IPS DF 6.9 (cell line): ENCODE data around the gene BCL11B.

Experiments
- DNase-seq: peaks from one replicate; pipeline ENCODE4 v3.0.0-alpha.2; 2013; ENCODE audit warnings: low read depth, low spot score
- H3K27ac ChIP-seq: one replicate; pipeline ENCODE4 v1.5.1; 2013; ENCODE audit warnings: low read length, control low read depth
- H3K27me3 ChIP-seq: 2 replicates; pipeline ENCODE4 v1.6.1; 2013; ENCODE audit warnings: mild to moderate bottlenecking, low read length; ENCODE audit not compliant: control insufficient read depth, insufficient read depth
- H3K36me3 ChIP-seq: 2 replicates; pipeline ENCODE4 v1.6.1; 2013; ENCODE audit warnings: low read length; ENCODE audit not compliant: control insufficient read depth, insufficient read depth
- H3K4me1 ChIP-seq: 2 replicates; pipeline ENCODE4 v1.6.1; 2013; ENCODE audit warnings: low read length; ENCODE audit not compliant: control insufficient read depth, insufficient read depth
- H3K4me3 ChIP-seq: 2 replicates; pipeline ENCODE4 v1.5.1; 2013; ENCODE audit warnings: mild to moderate bottlenecking, low read length
- H3K9me3 ChIP-seq: 2 replicates; pipeline ENCODE4 v1.6.1; 2013; ENCODE audit warnings: low read length, inconsistent platforms; ENCODE audit not compliant: control insufficient read depth, insufficient read depth
- WGBS: extraction: QIAGEN DNeasy Blood & Tissue Kit; methylation state at CpG from one replicate; pipeline ENCODE4 v1.1.7; 2013; ENCODE audit warnings: mixed read lengths, missing lambda C conversion rate; ENCODE audit not compliant: insufficient read length, insufficient coverage; 5-methylcytosine and 5-hydroxymethylcytosine counted together

BCL11B gene

GRCh38 chr14:99244941-99245563 lies 26.9 kb downstream of the BCL11B start:
- WGBS, result no CpG with 5 or more reads among the region's 15 CpGs
- Histone ChIP-seq H3K27ac (no peak overlapping the region), H3K36me3 (no peaks in the 10 kb centered on the region), H3K27me3 (no peaks in the 10 kb centered on the region), H3K9me3 (no peaks in the 10 kb centered on the region), H3K4me1 (peaks cover 15% of the 10 kb centered on the region), H3K4me3 (peak overlapping the region; percentile 63; the same call in 1 of the 2 replicates)
- no peak for DNase-seq

- peaks cover 15% of the 10 kb centered on the region for H3K4me1 ChIP-seq
- no peaks in the 10 kb centered on the region for H3K27me3 ChIP-seq
- no peaks in the 10 kb centered on the region for H3K36me3 ChIP-seq
- no peak overlapping the region for H3K4me3 ChIP-seq
- H3K27ac ChIP-seq, result no peak overlapping the region
- no CpG with 5 or more reads among the region's 16 CpGs for WGBS
- DNase-seq, result no peak
- H3K9me3 ChIP-seq, result no peaks in the 10 kb centered on the region
Measured at GRCh38 chr14:99244367-99244901, 27.6 kb downstream of the BCL11B start.

GRCh38 chr14:99242816-99243721 lies 28.9 kb downstream of the BCL11B start:
- peaks cover 14% of the 10 kb centered on the region for H3K4me1 ChIP-seq
- no peak for DNase-seq
- H3K27ac ChIP-seq, result no peak overlapping the region
- no peaks in the 10 kb centered on the region for H3K9me3 ChIP-seq
- WGBS, result no CpG with 5 or more reads among the region's 10 CpGs
- no peak overlapping the region for H3K4me3 ChIP-seq
- H3K36me3 ChIP-seq, result no peaks in the 10 kb centered on the region
- no peaks in the 10 kb centered on the region for H3K27me3 ChIP-seq

- Histone ChIP-seq H3K27ac (no peak overlapping the region), H3K27me3 (no peaks in the 10 kb centered on the region)
Measured at GRCh38 chr14:99242238-99242637, 29.8 kb downstream of the BCL11B start.

GRCh38 chr14:99241325-99242010 lies 30.5 kb downstream of the BCL11B start:
- Histone ChIP-seq H3K27ac (no peak overlapping the region), H3K4me1 (peaks cover 12% of the 10 kb centered on the region), H3K36me3 (no peaks in the 10 kb centered on the region), H3K27me3 (no peaks in the 10 kb centered on the region), H3K4me3 (no peak overlapping the region), H3K9me3 (no peaks in the 10 kb centered on the region)
- DNase-seq, result no peak
- WGBS, result no CpG with 5 or more reads among the region's 18 CpGs

More at GRCh38 chr14:99242238-99242637, 29.8 kb downstream of the BCL11B start:
- H3K36me3 ChIP-seq, result no peaks in the 10 kb centered on the region
- DNase-seq, result no peak
- no CpG with 5 or more reads among the region's 11 CpGs for WGBS
- no peaks in the 10 kb centered on the region for H3K9me3 ChIP-seq
- no peak overlapping the region for H3K4me3 ChIP-seq
- peaks cover 12% of the 10 kb centered on the region for H3K4me1 ChIP-seq

- Histone ChIP-seq H3K36me3 (no peaks in the 10 kb centered on the region), H3K4me3 (no peak overlapping the region), H3K27me3 (no peaks in the 10 kb centered on the region), H3K27ac (no peak overlapping the region), H3K9me3 (no peaks in the 10 kb centered on the region), H3K4me1 (peaks cover 13% of the 10 kb centered on the region)
- WGBS, result no CpG with 5 or more reads among the region's 23 CpGs
- no peak for DNase-seq
Measured at GRCh38 chr14:99240627-99241324, 31.2 kb downstream of the BCL11B start.

- WGBS, result no CpG with 5 or more reads among the region's 7 CpGs
Measured at GRCh38 chr14:99239661-99240092, 32.3 kb downstream of the BCL11B start.

GRCh38 chr14:99238216-99238615 lies 33.8 kb downstream of the BCL11B start:
- no peak for DNase-seq
- H3K4me3 ChIP-seq, result no peak overlapping the region
- H3K36me3 ChIP-seq, result no peaks in the 10 kb centered on the region
- no peaks in the 10 kb centered on the region for H3K9me3 ChIP-seq
- no peak overlapping the region for H3K27ac ChIP-seq
- H3K27me3 ChIP-seq, result no peaks in the 10 kb centered on the region
- H3K4me1 ChIP-seq, result peaks cover 13% of the 10 kb centered on the region
- whole genome bisulfite sequencing, result no CpG with 5 or more reads among the region's 6 CpGs

More at GRCh38 chr14:99239661-99240092, 32.3 kb downstream of the BCL11B start:
- no peaks in the 10 kb centered on the region for H3K36me3 ChIP-seq
- H3K27ac ChIP-seq, result no peak overlapping the region
- peaks cover 13% of the 10 kb centered on the region for H3K4me1 ChIP-seq
- no peaks in the 10 kb centered on the region for H3K27me3 ChIP-seq
- DNase-seq, result no peak
- no peak overlapping the region for H3K4me3 ChIP-seq
- no peaks in the 10 kb centered on the region for H3K9me3 ChIP-seq

GRCh38 chr14:99237288-99237687 lies 34.7 kb downstream of the BCL11B start:
- WGBS, result no CpG with 5 or more reads among the region's 7 CpGs
- Histone ChIP-seq H3K27ac (no peak overlapping the region), H3K9me3 (no peaks in the 10 kb centered on the region), H3K36me3 (no peaks in the 10 kb centered on the region), H3K27me3 (no peaks in the 10 kb centered on the region), H3K4me3 (no peak overlapping the region), H3K4me1 (peaks cover 12% of the 10 kb centered on the region)
- no peak for DNase-seq
